Effector memory CD8-positive, alpha-beta T cell (primary cell): ENCODE data around the gene TERB1.

Experiments used
- ATAC-seq: fragments of 150-1000 bp; cut with Tn5 transposase; replicated peaks from 2 replicates; pipeline ENCODE4 v1.10.0; 2021; ENCODE audit warnings: mild to moderate bottlenecking, moderate library complexity
- DNase-seq, 3 experiments: peaks; one replicate each; pipeline ENCODE4 v3.0.0; 2021
- H3K27ac Mint-ChIP-seq, 2 donors: one replicate each; pipeline ENCODE4 v1.8.0; 2022; ENCODE audit warnings: mild to moderate bottlenecking in 2 of 2, mixed read lengths in 2 of 2, moderate library complexity in 2 of 2
- H3K27me3 Mint-ChIP-seq, 2 donors: one replicate each; pipeline ENCODE4 v1.8.0; 2022; ENCODE audit warnings: mixed read lengths in 2 of 2
- H3K36me3 Mint-ChIP-seq: one replicate; pipeline ENCODE4 v1.8.0; 2022; ENCODE audit warnings: mild to moderate bottlenecking, moderate library complexity, mixed read lengths; ENCODE audit not compliant: insufficient read depth
- H3K4me1 Mint-ChIP-seq, 2 donors: one replicate each; pipeline ENCODE4 v1.8.0; 2022; ENCODE audit warnings: low read depth in 2 of 2, mixed read lengths in 2 of 2
- H3K4me3 Mint-ChIP-seq, 2 donors: one replicate each; pipeline ENCODE4 v1.8.0; 2022; ENCODE audit warnings: mild to moderate bottlenecking in 2 of 2, mixed read lengths in 2 of 2, moderate library complexity in 2 of 2
- H3K9me3 Mint-ChIP-seq, 2 donors: one replicate each; pipeline ENCODE4 v1.8.0; 2022; ENCODE audit warnings: mixed read lengths in 2 of 2

The TERB1 gene

GRCh38 chr16:66842765-66843164 is 41.4 kb upstream of the TERB1 start:
- H3K27ac Mint-ChIP-seq, result no peak overlapping the region
- no peak for ATAC-seq
- peaks cover 40 to 83% of the 10 kb centered on the region in 2 donors for H3K27me3 Mint-ChIP-seq
- peaks cover 3% of the 10 kb centered on the region for H3K36me3 Mint-ChIP-seq
- no peak overlapping the region for H3K4me3 Mint-ChIP-seq
- DNase-seq, result no peak
- H3K4me1 Mint-ChIP-seq, result peaks cover 4% of the 10 kb centered on the region in 2 donors
- no peaks in the 10 kb centered on the region for H3K9me3 Mint-ChIP-seq

DNA sequence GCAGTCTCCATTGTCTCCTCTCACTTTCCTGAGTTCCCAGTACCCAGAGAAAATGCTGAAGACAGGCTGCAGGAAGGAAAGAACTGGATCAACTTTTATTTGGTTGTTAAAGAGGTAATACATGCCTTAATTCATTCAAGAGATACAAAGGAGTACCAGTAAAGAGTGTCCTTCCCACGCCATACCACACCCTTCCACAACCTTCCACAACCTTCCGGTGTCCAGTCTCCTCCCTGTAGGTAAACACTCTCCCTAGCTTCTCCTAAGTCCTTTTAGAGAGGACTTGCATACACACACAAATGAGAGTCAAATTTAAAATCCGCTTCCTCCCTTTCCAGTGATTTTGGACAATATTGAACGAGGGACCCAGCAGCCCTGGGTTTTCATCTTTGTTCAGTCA is 40.0 kb upstream of the TERB1 start:
- peaks cover 39 to 69% of the 10 kb centered on the region in 2 donors for H3K27me3 Mint-ChIP-seq
- peaks cover 3% of the 10 kb centered on the region for H3K36me3 Mint-ChIP-seq
- peak overlapping the region in 1 of 2 donors; percentile 58 for H3K27ac Mint-ChIP-seq

DNA sequence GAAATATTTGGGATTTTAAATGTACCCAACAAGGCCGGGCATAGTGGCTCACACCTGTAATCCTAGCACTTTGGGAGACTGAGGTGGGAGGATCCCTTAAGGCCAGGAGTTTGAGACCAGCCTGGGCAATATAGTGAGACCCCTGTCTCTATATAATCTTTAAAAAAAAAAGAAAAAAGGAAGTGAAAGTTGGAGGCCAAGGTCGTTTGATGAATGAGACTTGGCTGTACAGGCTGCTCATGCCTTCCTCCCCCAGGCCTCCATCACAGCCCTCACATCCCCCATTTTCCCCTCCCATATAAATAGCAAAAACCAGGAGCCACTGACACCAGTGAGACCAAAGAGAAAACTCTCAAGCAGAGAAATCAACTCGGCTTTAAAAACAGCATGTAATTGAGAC is 39.5 kb upstream of the TERB1 start:
- ATAC-seq, result no peak
- Mint-ChIP-seq H3K27ac (no peak overlapping the region), H3K4me1 (peaks cover 4% of the 10 kb centered on the region in 2 donors), H3K9me3 (no peaks in the 10 kb centered on the region), H3K4me3 (no peak overlapping the region), H3K36me3 (peaks cover 3% of the 10 kb centered on the region), H3K27me3 (peaks cover 34 to 64% of the 10 kb centered on the region in 2 donors)
- no peak for DNase-seq

More for the DNA sequence above, 40.0 kb upstream of the TERB1 start:
- no peak for ATAC-seq
- DNase-seq, result no peak
- Mint-ChIP-seq H3K4me1 (peaks cover 4% of the 10 kb centered on the region in 2 donors), H3K4me3 (no peak overlapping the region), H3K9me3 (no peaks in the 10 kb centered on the region)

DNA sequence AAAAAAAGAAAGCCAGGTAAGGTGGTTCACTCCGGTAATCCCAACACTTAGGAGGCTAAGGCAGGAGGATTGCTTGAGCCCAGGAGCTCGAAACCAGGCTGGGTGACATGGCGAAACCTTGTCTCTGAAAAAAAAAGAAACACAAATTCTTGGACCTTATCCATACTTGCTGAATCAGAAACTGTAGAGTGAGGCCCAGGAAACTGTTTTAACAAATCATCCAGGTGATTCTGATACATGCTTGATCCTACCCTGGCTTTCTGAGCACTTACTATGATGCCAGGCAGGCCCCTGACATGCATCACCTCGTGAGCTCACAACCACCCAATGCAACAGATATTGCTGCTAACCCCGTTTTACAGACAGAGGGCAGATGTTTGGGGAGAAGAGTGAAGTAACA is 33.4 kb upstream of the TERB1 start:
- Mint-ChIP-seq H3K27ac (no peak overlapping the region), H3K36me3 (peaks cover 6% of the 10 kb centered on the region), H3K4me3 (no peak overlapping the region), H3K4me1 (no peaks in the 10 kb centered on the region), H3K9me3 (no peaks in the 10 kb centered on the region), H3K27me3 (peaks cover 5 to 16% of the 10 kb centered on the region in 2 donors)
- DNase-seq (no peak), ATAC-seq (no peak)

DNA sequence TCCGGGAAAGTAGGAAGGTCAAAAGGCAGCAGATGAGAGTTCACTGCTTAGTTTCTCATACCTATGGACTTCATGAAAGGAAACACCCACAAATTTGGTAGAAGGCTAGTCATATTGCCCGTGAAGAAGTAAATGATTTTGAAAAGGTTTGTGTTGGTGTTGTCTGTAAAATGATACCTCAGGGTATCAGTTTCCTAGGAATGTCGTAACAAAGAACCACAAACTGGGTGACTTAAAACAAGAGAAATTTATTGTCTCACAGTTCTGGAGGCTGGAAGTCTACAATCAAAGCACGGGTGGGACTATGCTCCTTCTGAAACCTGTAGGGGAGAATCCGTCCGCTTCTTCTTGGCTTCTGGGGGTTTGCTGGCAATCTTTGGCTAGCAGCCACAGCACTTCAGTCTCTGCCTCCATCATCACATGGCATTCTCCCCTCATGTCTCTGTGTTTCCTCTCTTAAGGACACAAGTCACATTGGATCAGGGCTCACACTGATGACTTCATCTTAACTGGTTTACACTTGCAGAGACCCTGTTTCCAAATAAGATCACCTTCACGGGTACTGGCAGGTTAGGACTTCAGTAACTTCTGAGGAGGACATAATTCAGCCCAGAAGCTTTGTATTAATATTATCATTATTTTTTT is 31.4 kb upstream of the TERB1 start:
- H3K27ac Mint-ChIP-seq, result no peak overlapping the region
- H3K27me3 Mint-ChIP-seq, result no peaks in the 10 kb centered on the region
- no peak for DNase-seq
- no peak overlapping the region for H3K4me3 Mint-ChIP-seq
- peaks cover 6% of the 10 kb centered on the region for H3K36me3 Mint-ChIP-seq
- peaks cover 12 to 16% of the 10 kb centered on the region in 2 donors for H3K4me1 Mint-ChIP-seq
- H3K9me3 Mint-ChIP-seq, result no peaks in the 10 kb centered on the region
- no peak for ATAC-seq

- DNase-seq (no peak), ATAC-seq (no peak)
- peaks cover 6% of the 10 kb centered on the region for H3K36me3 Mint-ChIP-seq
- H3K9me3 Mint-ChIP-seq, result no peaks in the 10 kb centered on the region
- no peak overlapping the region for H3K27ac Mint-ChIP-seq
- H3K4me3 Mint-ChIP-seq, result no peak overlapping the region
- peaks cover 14 to 19% of the 10 kb centered on the region in 2 donors for H3K4me1 Mint-ChIP-seq
- no peaks in the 10 kb centered on the region for H3K27me3 Mint-ChIP-seq
These were observed 30.8 kb upstream of the TERB1 start for GRCh38 chr16:66832190-66832589.

- H3K9me3 Mint-ChIP-seq, result no peaks in the 10 kb centered on the region
- H3K36me3 Mint-ChIP-seq, result peaks cover 18% of the 10 kb centered on the region
- DNase-seq, result peak; percentile 85 to 92 (median 89)
- peak; percentile 95 for ATAC-seq
- H3K27ac Mint-ChIP-seq, result peak within 1 kb of the TSS; percentile 46 to 71
- H3K4me3 Mint-ChIP-seq, result peak within 1 kb of the TSS; percentile 68 to 71
- peaks cover 20 to 25% of the 10 kb centered on the region in 2 donors for H3K4me1 Mint-ChIP-seq
- H3K27me3 Mint-ChIP-seq, result no peaks in the 10 kb centered on the region
These were observed 29.3 kb upstream of the TERB1 start, which contains the start of gene NAE1 for GRCh38 chr16:66830422-66831404. Gene NAE1, minus strand, starts transcription at chr16:66830976. Its CDS starts 77 bp downstream, at chr16:66830899.

GRCh38 chr16:66824006-66824405 is 22.6 kb upstream of the TERB1 start:
- Mint-ChIP-seq H3K4me1 (peaks cover 18 to 30% of the 10 kb centered on the region in 2 donors), H3K36me3 (peaks cover 68% of the 10 kb centered on the region), H3K27ac (no peak overlapping the region), H3K4me3 (no peak overlapping the region), H3K27me3 (no peaks in the 10 kb centered on the region), H3K9me3 (no peaks in the 10 kb centered on the region)
- DNase-seq (no peak), ATAC-seq (no peak)

DNA sequence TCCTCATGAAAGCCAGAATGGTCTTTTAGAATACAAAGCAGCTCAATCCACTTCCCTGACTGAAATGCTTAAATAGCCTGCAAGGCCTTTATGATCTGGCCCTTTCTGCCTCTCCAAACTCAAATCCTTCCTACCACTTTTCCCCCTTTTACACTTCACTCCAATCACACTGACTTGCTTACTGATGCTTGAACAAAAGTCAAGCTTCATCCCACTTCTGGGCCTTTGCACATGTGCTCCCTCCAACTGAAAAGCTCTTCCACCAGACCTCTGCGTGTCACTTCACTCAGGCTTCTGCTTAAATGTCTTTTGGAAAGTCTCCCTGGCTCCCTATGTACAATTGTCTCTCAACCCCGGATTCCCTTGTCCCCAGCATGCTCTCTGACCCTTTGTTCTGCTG is 13.3 kb upstream of the TERB1 start:
- Mint-ChIP-seq H3K4me3 (no peak overlapping the region), H3K9me3 (no peaks in the 10 kb centered on the region), H3K36me3 (peaks cover 90% of the 10 kb centered on the region), H3K27ac (no peak overlapping the region), H3K27me3 (no peaks in the 10 kb centered on the region), H3K4me1 (peaks cover 0 to under 1% of the 10 kb centered on the region in 2 donors)
- ATAC-seq, result no peak
- no peak for DNase-seq

GRCh38 chr16:66811043-66811442 is 9.7 kb upstream of the TERB1 start:
- Mint-ChIP-seq H3K27ac (no peak overlapping the region), H3K4me3 (no peak overlapping the region), H3K36me3 (peaks cover 82% of the 10 kb centered on the region), H3K27me3 (no peaks in the 10 kb centered on the region), H3K4me1 (no peaks in the 10 kb centered on the region), H3K9me3 (no peaks in the 10 kb centered on the region)
- ATAC-seq (no peak), DNase-seq (no peak)

DNA sequence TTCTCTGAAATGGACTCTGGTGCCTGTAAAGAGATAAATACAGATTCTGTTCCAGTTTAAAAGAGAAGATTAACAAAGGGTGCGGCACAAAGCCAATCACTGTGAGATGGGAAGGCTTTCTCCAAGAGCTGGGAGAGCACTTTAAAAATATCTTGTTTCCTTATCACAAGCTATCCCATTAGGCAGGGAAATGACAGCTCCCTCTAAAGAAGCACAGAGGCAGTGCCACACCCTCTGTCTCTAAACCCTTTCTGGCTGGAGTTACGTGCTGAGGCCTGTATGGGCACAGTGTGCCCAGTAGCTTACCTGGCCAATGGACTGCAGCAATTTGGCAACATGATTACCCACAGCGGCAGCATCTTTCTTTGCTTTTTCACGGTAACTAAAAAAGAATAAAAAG is 9.0 kb upstream of the TERB1 start:
- H3K36me3 Mint-ChIP-seq, result peaks cover 82% of the 10 kb centered on the region
- H3K27ac Mint-ChIP-seq, result peak overlapping the region in 1 of 2 donors; percentile 15
- no peak for ATAC-seq
- no peak for DNase-seq
- no peaks in the 10 kb centered on the region for H3K9me3 Mint-ChIP-seq
- H3K27me3 Mint-ChIP-seq, result no peaks in the 10 kb centered on the region
- no peaks in the 10 kb centered on the region for H3K4me1 Mint-ChIP-seq
- no peak overlapping the region for H3K4me3 Mint-ChIP-seq

DNA sequence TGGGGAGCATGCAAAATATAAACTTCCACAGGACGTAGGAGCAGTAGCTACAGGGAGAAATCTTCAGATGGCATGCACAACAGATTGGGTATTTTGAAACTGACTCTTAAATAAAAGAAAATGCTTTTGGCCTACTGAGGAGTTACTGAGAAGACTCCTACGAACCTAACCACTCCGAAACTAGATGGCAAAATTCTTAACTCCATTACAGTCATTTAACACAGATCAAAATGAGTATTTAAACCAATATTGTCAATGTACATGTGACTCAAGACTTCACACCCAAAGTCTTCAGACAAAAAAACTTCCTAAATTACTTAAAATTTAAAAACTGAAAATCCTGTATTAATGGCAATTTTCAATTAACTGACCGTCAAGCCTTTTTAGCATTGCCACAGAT is 8.4 kb upstream of the TERB1 start:
- peak overlapping the region in 1 of 2 donors; percentile 15 for H3K27ac Mint-ChIP-seq
- no peaks in the 10 kb centered on the region for H3K4me1 Mint-ChIP-seq
- no peaks in the 10 kb centered on the region for H3K9me3 Mint-ChIP-seq
- DNase-seq, result no peak
- H3K4me3 Mint-ChIP-seq, result no peak overlapping the region
- peaks cover 82% of the 10 kb centered on the region for H3K36me3 Mint-ChIP-seq
- H3K27me3 Mint-ChIP-seq, result no peaks in the 10 kb centered on the region
- ATAC-seq, result no peak

DNA sequence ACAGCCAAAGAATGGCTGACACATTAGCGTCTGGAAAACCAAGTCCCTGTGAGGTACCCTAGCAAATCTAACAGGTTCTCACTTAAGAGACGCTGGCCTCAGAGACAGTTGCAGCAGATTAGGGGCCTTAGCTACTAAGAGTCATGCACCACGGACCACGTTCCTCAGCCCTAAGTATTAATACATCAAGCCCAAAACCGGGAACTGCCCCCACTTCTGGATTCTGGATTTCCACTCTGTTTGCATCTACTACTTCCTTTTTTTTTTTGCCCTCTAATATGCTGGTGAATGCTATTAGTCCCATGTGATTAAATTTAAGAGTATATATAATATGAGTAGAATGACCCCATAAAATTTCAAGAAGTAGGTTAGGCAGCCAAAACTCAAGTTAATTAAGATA is 775 bp upstream of the TERB1 start:
- no peak for DNase-seq
- H3K27me3 Mint-ChIP-seq, result no peaks in the 10 kb centered on the region
- ATAC-seq, result no peak
- H3K4me1 Mint-ChIP-seq, result no peaks in the 10 kb centered on the region
- H3K9me3 Mint-ChIP-seq, result no peaks in the 10 kb centered on the region
- no peak overlapping the region for H3K27ac Mint-ChIP-seq
- no peak overlapping the region for H3K4me3 Mint-ChIP-seq
- peaks cover 48% of the 10 kb centered on the region for H3K36me3 Mint-ChIP-seq

- DNase-seq, result no peak
- Mint-ChIP-seq H3K27ac (no peak overlapping the region), H3K9me3 (no peaks in the 10 kb centered on the region), H3K27me3 (no peaks in the 10 kb centered on the region), H3K36me3 (peaks cover 39% of the 10 kb centered on the region), H3K4me1 (no peaks in the 10 kb centered on the region), H3K4me3 (no peak overlapping the region)
- ATAC-seq, result no peak
These were observed 528 bp downstream of the TERB1 start for GRCh38 chr16:66800856-66801255.
